ENCODE results near the gene CUX1.

Gene CUX1

DNA sequence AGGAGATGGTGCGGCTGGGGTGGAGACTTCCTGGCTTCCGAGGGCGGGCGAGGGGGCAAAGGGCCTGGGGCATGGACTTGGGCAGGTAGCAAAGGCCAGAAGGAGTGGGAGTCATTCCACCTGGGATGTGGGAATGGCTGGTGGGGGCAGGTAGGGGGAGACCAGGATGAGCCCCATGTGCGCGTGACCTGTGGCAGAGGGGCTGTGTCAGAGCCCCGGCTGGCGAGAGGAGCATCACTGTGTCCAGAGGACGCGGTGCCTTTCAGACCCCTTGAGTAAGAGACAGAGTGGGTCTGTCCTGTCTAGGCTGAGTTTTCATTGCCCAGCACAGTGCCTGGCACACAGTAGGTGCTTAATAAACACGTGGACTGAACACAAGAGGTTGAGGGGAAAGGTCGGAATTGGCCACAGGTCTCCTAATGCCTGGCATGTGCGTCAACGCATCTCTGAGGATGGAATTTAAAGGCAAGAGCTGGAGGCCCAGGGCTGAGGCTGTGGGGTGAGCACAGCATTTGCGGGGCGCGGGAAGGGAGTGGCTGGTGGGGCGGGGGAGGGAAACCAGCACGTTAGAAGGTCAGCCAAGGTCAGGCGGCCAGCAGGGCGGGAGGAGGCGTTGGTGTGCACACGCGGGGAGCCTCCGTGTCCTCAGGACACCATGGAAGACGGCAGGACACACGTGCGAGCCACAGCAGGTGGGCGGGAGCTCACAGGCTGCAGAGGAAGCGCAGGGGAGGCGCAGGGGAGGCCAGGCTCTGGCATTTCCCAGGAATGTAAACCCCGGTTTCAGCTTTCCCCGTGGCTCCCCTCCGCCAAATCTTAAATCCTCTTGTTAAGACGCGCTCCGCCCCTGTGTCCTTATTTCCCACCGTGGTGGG, 51.8 kb downstream of the CUX1 start:
- Histone ChIP-seq H3K9me3 (no peaks in the 10 kb centered on the region), H3K4me3 (ENCODE audit: low read depth, low read length) (no peak overlapping the region), H3K4me1 (peaks cover 6% of the 10 kb centered on the region), H3K27me3 (no peaks in the 10 kb centered on the region), H3K36me3 (no peaks in the 10 kb centered on the region)
- TF ChIP-seq, protein P1, sequence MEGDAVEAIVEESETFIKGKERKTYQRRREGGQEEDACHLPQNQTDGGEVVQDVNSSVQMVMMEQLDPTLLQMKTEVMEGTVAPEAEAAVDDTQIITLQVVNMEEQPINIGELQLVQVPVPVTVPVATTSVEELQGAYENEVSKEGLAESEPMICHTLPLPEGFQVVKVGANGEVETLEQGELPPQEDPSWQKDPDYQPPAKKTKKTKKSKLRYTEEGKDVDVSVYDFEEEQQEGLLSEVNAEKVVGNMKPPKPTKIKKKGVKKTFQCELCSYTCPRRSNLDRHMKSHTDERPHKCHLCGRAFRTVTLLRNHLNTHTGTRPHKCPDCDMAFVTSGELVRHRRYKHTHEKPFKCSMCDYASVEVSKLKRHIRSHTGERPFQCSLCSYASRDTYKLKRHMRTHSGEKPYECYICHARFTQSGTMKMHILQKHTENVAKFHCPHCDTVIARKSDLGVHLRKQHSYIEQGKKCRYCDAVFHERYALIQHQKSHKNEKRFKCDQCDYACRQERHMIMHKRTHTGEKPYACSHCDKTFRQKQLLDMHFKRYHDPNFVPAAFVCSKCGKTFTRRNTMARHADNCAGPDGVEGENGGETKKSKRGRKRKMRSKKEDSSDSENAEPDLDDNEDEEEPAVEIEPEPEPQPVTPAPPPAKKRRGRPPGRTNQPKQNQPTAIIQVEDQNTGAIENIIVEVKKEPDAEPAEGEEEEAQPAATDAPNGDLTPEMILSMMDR (IDR thresholded peaks at IDR 0.05; ENCODE audit: low read depth, low read length), result no peak
- no peak for DNase-seq

DNA sequence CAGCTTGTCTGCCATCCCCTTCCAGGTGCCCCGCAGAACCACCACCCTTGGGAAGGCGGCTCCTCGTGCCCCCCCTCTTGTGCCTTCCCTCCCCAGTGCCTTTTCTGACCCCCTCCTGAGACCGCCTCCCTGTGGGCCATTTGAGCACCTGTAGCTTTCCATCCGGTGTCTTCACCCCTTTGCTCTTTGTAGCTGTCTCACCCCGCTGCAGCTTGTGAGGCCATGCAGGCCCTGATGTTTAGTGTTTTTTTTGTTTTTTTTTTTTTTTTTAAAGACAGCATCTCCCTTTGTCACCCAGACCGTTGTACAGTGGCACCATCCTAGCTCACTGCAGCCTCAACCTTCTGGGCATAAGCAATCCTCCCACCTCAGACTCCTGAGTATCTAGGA, 52.5 kb downstream of the CUX1 start:
- Histone ChIP-seq H3K36me3 (no peaks in the 10 kb centered on the region; the same call in 1 of the 2 replicates), H3K9me3 (no peaks in the 10 kb centered on the region), H3K27me3 (no peaks in the 10 kb centered on the region), H3K4me3 (ENCODE audit: low read depth, low read length) (no peak overlapping the region), H3K4me1 (peaks cover 6% of the 10 kb centered on the region)
- no peak for DNase-seq
- TF ChIP-seq, protein P1 (IDR thresholded peaks at IDR 0.05; ENCODE audit: low read depth, low read length), result no peak

DNA sequence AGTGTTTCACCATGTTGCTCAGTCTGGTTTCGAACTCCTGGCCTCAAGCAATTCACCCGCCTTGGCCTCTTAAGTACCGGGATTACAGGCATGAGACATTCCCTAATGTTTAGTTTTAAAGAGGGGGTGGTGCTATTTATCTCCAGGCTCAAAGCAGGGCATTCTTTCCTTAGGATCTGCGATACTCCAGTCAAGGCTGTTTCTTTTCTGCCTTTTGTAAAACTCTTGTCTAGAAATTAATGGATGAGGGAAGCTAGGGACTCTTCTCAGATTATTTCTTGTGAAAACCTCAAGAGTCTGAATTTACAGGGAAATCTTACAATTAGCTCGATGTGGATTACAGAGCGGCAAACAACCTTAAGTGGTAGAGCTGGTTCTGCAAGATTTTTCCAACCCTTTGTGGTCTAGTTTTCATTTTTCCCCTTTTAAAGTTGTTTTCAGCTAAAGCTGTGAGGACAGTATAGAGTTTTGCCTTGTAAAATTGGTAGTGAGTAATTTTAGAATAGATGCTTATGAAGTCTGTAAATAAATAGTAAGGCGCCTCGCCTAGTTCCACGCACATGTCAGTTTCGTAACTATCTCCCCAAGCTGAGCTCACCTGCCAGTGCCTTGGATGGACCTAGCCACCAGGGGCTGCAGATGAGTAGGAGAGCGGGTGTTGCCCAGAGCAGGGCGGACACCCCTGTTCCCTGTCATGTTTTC, 53.1 kb downstream of the CUX1 start:
- Histone ChIP-seq H3K9me3 (no peaks in the 10 kb centered on the region), H3K36me3 (no peaks in the 10 kb centered on the region; the same call in 1 of the 2 replicates), H3K4me3 (ENCODE audit: low read depth, low read length) (no peak overlapping the region), H3K4me1 (peaks cover 6% of the 10 kb centered on the region), H3K27me3 (no peaks in the 10 kb centered on the region)
- TF ChIP-seq, protein P1 (IDR thresholded peaks at IDR 0.05; ENCODE audit: low read depth, low read length), result peak; percentile 39
- DNase-seq, result no peak

DNA sequence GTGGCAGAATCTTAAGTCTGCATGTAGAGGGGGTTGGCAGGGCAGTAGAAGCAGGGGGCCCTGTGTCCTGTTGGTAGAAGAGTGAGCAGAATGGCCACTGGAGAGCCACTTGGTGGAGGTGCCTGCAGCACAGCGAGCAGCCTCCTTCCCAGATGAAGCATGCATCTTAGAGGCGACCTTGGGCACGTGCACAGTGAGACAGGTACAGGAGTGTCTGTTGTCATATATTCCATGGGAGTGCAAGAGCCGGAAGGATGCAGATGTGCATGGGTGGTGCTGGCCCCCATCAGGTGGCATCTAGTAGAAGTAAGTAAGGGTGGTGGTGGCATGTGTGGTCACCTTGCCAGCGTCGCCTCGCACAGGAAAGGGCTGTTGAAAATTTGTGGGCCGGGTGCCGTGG, 53.9 kb downstream of the CUX1 start:
- Histone ChIP-seq H3K27me3 (no peaks in the 10 kb centered on the region), H3K4me1 (peaks cover 6% of the 10 kb centered on the region), H3K36me3 (no peaks in the 10 kb centered on the region; the same call in 1 of the 2 replicates), H3K9me3 (no peaks in the 10 kb centered on the region), H3K4me3 (ENCODE audit: low read depth, low read length) (no peak overlapping the region)
- TF ChIP-seq, protein P1 (IDR thresholded peaks at IDR 0.05; ENCODE audit: low read depth, low read length), result no peak
- no peak for DNase-seq

DNA sequence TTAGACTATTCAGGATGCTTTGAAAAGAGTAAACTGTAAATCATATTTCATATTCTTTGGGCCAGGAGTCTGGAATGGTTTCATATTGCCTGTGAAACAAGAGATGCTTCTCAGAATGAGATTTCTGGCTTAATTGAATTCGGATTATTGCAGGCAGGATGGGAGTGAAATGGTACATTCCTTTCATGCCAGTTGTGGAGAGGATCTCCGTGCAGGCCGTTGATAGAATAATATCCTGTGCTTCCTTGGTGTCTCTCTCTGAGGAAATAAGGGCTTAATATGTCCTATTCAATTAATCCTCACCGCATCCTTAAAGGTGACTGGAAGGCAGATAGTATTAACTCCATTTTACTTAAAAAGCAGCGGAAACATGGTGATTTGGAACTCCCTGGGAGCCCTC, 56.6 kb downstream of the CUX1 start:
- Histone ChIP-seq H3K4me1 (peaks cover 6% of the 10 kb centered on the region), H3K27me3 (no peaks in the 10 kb centered on the region), H3K9me3 (no peaks in the 10 kb centered on the region), H3K36me3 (no peaks in the 10 kb centered on the region; the same call in 1 of the 2 replicates), H3K4me3 (ENCODE audit: low read depth, low read length) (no peak overlapping the region)
- DNase-seq, result no peak
- TF ChIP-seq, protein P1 (IDR thresholded peaks at IDR 0.05; ENCODE audit: low read depth, low read length), result no peak

Measured in BE2C (cell line).